ENCODE results near the gene PAQR3.

The PAQR3 gene

GRCh38 chr4:78949735-78950134 lies 10.5 kb upstream of the PAQR3 start:
- no peak overlapping the region for H3K4me3 ChIP-seq (ENCODE audit: low read depth, low read length)
- no peak for DNase-seq (ENCODE audit: low read depth)
- no peak for TF ChIP-seq CTCF (conservative IDR thresholded peaks at IDR 0.05; ENCODE audit: low read depth, low read length)

GRCh38 chr4:78945651-78946179 lies 6.5 kb upstream of the PAQR3 start:
- no peak overlapping the region for H3K4me3 ChIP-seq (ENCODE audit: low read depth, low read length)
- DNase-seq (ENCODE audit: low read depth), result no peak
- no peak for TF ChIP-seq CTCF (conservative IDR thresholded peaks at IDR 0.05; ENCODE audit: low read depth, low read length)

- no peak overlapping the region for H3K4me3 ChIP-seq (ENCODE audit: low read depth, low read length)
- no peak for DNase-seq (ENCODE audit: low read depth)
- TF ChIP-seq CTCF (conservative IDR thresholded peaks at IDR 0.05; ENCODE audit: low read depth, low read length), result no peak
Observed at GRCh38 chr4:78944381-78944780, 5.1 kb upstream of the PAQR3 start.

GRCh38 chr4:78940752-78941151 lies 1.5 kb upstream of the PAQR3 start:
- no peak overlapping the region for H3K4me3 ChIP-seq (ENCODE audit: low read depth, low read length)
- no peak for DNase-seq (ENCODE audit: low read depth)
- TF ChIP-seq CTCF (conservative IDR thresholded peaks at IDR 0.05; ENCODE audit: low read depth, low read length), result no peak

- no peak for TF ChIP-seq CTCF (conservative IDR thresholded peaks at IDR 0.05; ENCODE audit: low read depth, low read length)
- H3K4me3 ChIP-seq (ENCODE audit: low read depth, low read length), result peak overlapping the region; percentile 84
- DNase-seq (ENCODE audit: low read depth), result no peak
Observed at GRCh38 chr4:78939667-78940008, 400 bp upstream of the PAQR3 start.

GRCh38 chr4:78938474-78938867 lies 767 bp downstream of the PAQR3 start:
- no peak for DNase-seq (ENCODE audit: low read depth)
- TF ChIP-seq CTCF (conservative IDR thresholded peaks at IDR 0.05; ENCODE audit: low read depth, low read length), result no peak
- H3K4me3 ChIP-seq (ENCODE audit: low read depth, low read length), result peak overlapping the region; percentile 84

GRCh38 chr4:78937837-78938236 lies 1.4 kb downstream of the PAQR3 start:
- no peak overlapping the region for H3K4me3 ChIP-seq (ENCODE audit: low read depth, low read length)
- no peak for TF ChIP-seq CTCF (conservative IDR thresholded peaks at IDR 0.05; ENCODE audit: low read depth, low read length)
- no peak for DNase-seq (ENCODE audit: low read depth)

Data from choroid plexus epithelial cell (primary cell).